Fibroblast of pulmonary artery (primary cell): ENCODE results near the gene HORMAD2.

ENCODE experiments used
- DNase-seq: peaks from one replicate; pipeline ENCODE4 v3.0.0-alpha.2; 2010; ENCODE audit warnings: low read depth
- H3K4me3 ChIP-seq: replicated peaks from 2 replicates; pipeline ENCODE4 v1.5.1; 2011; ENCODE audit warnings: low read depth, mild to moderate bottlenecking, control low read depth, low read length, moderate library complexity
- CTCF ChIP-seq: IDR thresholded peaks from 2 replicates; pipeline ENCODE4 v1.5.1; 2011; ENCODE audit warnings: mild to moderate bottlenecking, control low read depth, low read length, inconsistent platforms; ENCODE audit errors: missing control alignments

HORMAD2 gene

GRCh38 chr22:30182815-30183214 lies 102.6 kb downstream of the HORMAD2 start:
- H3K4me3 ChIP-seq: no peak overlapping the region
- TF ChIP-seq CTCF: no peak
- DNase-seq: no peak

GRCh38 chr22:30183271-30183670 lies 103.0 kb downstream of the HORMAD2 start:
- TF ChIP-seq CTCF: no peak
- no peak overlapping the region for H3K4me3 ChIP-seq
- no peak for DNase-seq

GRCh38 chr22:30183861-30184278 lies 103.6 kb downstream of the HORMAD2 start:
- peak; percentile 25 for DNase-seq
- no peak for TF ChIP-seq CTCF
- no peak overlapping the region for H3K4me3 ChIP-seq

- no peak overlapping the region for H3K4me3 ChIP-seq
- no peak for TF ChIP-seq CTCF
- no peak for DNase-seq
Observed at GRCh38 chr22:30185129-30185528, 104.9 kb downstream of the HORMAD2 start.

- DNase-seq: no peak
- no peak overlapping the region for H3K4me3 ChIP-seq
- no peak for TF ChIP-seq CTCF
Observed at GRCh38 chr22:30185549-30185948, 105.3 kb downstream of the HORMAD2 start.

- no peak overlapping the region for H3K4me3 ChIP-seq
- no peak for DNase-seq
- TF ChIP-seq CTCF: no peak
Observed at GRCh38 chr22:30186041-30186440, 105.8 kb downstream of the HORMAD2 start.

DNA sequence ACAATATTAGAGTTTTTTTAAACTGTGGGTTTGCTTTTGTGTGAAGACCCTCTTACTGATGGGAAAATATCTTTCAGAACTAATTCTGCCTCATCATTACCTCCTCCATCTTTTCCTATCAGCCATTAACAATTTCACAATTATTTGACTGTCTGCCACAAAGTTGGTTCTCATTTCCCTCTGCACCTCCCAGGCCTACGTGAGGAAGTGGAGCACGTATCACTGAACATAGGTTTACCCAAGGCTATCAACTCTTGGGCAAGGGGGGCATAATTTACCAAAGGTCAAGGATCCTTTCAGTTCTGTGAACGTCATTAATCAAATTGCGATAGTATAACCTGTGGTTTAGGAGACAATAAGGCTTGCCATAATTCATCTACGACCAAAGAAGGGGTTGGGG lies 106.2 kb downstream of the HORMAD2 start:
- DNase-seq: no peak
- no peak for TF ChIP-seq CTCF
- H3K4me3 ChIP-seq: no peak overlapping the region
